SK-N-SH treated with all-trans-retinoic acid at 6 μM for 48 hours (cell line): ENCODE data around the gene MAGED1.

ENCODE experiments used
- ARNTL ChIP-seq: fragments of 450-650 bp; formaldehyde crosslinking; IDR thresholded peaks from 2 replicates; pipeline ENCODE4 v1.5.0; 2020; ENCODE audit warnings: low read depth, mild to moderate bottlenecking, moderate library complexity, borderline replicate concordance
- BACH2 ChIP-seq: fragments of 250-450 bp; sonication (Bioruptor Pico); IDR thresholded peaks from 2 replicates; pipeline ENCODE4 v1.9.0; 2021; ENCODE audit warnings: mild to moderate bottlenecking, borderline replicate concordance
- CSDC2 ChIP-seq: fragments of 250-450 bp; sonication (Bioruptor Pico); IDR thresholded peaks from 2 replicates; pipeline ENCODE4 v1.5.0; 2020; ENCODE audit warnings: mild to moderate bottlenecking, moderate library complexity
- ESRRG ChIP-seq: fragments of 250-450 bp; sonication (Bioruptor Pico); IDR thresholded peaks from 2 replicates; pipeline ENCODE4 v1.6.1; 2021; ENCODE audit warnings: mild to moderate bottlenecking
- ISL1 ChIP-seq: fragments of 250-450 bp; sonication (Bioruptor Pico); IDR thresholded peaks from 2 replicates; pipeline ENCODE4 v2.1.2; 2022; ENCODE audit warnings: mild to moderate bottlenecking, moderate library complexity
- PATZ1 ChIP-seq: fragments of 250-450 bp; sonication (Bioruptor Pico); IDR thresholded peaks from 2 replicates; pipeline ENCODE4 v1.8.0; 2020; ENCODE audit warnings: mild to moderate bottlenecking, moderate library complexity, borderline replicate concordance
- TOX ChIP-seq: fragments of 250-450 bp; sonication (Bioruptor Pico); IDR thresholded peaks from 2 replicates; pipeline ENCODE4 v1.8.0; 2021; ENCODE audit warnings: mild to moderate bottlenecking, moderate library complexity, borderline replicate concordance
- ZC3H10 ChIP-seq: fragments of 250-450 bp; sonication (Bioruptor Pico); IDR thresholded peaks from 2 replicates; pipeline ENCODE4 v1.5.1; 2021; ENCODE audit warnings: mild to moderate bottlenecking, moderate library complexity
- ZFP3 ChIP-seq: fragments of 250-450 bp; sonication (Bioruptor Pico); IDR thresholded peaks from 2 replicates; pipeline ENCODE4 v1.5.0; 2020; ENCODE audit warnings: mild to moderate bottlenecking, moderate library complexity
- ZFP30 ChIP-seq: fragments of 450-650 bp; formaldehyde crosslinking; IDR thresholded peaks from 2 replicates; pipeline ENCODE4 v1.5.0; 2022; ENCODE audit warnings: mild to moderate bottlenecking, moderate library complexity
- ZNF70 ChIP-seq: fragments of 450-650 bp; formaldehyde crosslinking; IDR thresholded peaks from 2 replicates; pipeline ENCODE4 v1.5.0; 2020; ENCODE audit warnings: mild to moderate bottlenecking, moderate library complexity
- ZNF8 ChIP-seq: fragments of 450-650 bp; formaldehyde crosslinking; IDR thresholded peaks from 2 replicates; pipeline ENCODE4 v1.5.0; 2020; ENCODE audit warnings: mild to moderate bottlenecking, moderate library complexity
- TF ChIP-seq, protein P1 (sequence below): fragments of 250-450 bp; sonication (Bioruptor Pico); IDR thresholded peaks from 2 replicates; pipeline ENCODE4 v1.5.0; 2020; ENCODE audit warnings: mild to moderate bottlenecking, moderate library complexity
- TF ChIP-seq, protein P2 (sequence below): fragments of 250-450 bp; sonication (Bioruptor Pico); IDR thresholded peaks from 2 replicates; pipeline ENCODE4 v1.5.1; 2020; ENCODE audit warnings: low read depth, mild to moderate bottlenecking, moderate library complexity

GRCh38 chrX:51891245-51891644, 2.2 kb upstream of the MAGED1 start:
- TF ChIP-seq, protein P1, sequence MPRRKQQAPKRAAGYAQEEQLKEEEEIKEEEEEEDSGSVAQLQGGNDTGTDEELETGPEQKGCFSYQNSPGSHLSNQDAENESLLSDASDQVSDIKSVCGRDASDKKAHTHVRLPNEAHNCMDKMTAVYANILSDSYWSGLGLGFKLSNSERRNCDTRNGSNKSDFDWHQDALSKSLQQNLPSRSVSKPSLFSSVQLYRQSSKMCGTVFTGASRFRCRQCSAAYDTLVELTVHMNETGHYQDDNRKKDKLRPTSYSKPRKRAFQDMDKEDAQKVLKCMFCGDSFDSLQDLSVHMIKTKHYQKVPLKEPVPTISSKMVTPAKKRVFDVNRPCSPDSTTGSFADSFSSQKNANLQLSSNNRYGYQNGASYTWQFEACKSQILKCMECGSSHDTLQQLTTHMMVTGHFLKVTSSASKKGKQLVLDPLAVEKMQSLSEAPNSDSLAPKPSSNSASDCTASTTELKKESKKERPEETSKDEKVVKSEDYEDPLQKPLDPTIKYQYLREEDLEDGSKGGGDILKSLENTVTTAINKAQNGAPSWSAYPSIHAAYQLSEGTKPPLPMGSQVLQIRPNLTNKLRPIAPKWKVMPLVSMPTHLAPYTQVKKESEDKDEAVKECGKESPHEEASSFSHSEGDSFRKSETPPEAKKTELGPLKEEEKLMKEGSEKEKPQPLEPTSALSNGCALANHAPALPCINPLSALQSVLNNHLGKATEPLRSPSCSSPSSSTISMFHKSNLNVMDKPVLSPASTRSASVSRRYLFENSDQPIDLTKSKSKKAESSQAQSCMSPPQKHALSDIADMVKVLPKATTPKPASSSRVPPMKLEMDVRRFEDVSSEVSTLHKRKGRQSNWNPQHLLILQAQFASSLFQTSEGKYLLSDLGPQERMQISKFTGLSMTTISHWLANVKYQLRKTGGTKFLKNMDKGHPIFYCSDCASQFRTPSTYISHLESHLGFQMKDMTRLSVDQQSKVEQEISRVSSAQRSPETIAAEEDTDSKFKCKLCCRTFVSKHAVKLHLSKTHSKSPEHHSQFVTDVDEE = no peak
- TF ChIP-seq ZFP30 = no peak
- TF ChIP-seq, protein P2, sequence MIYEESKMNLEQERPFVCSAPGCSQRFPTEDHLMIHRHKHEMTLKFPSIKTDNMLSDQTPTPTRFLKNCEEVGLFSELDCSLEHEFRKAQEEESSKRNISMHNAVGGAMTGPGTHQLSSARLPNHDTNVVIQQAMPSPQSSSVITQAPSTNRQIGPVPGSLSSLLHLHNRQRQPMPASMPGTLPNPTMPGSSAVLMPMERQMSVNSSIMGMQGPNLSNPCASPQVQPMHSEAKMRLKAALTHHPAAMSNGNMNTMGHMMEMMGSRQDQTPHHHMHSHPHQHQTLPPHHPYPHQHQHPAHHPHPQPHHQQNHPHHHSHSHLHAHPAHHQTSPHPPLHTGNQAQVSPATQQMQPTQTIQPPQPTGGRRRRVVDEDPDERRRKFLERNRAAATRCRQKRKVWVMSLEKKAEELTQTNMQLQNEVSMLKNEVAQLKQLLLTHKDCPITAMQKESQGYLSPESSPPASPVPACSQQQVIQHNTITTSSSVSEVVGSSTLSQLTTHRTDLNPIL (CRISPR knock-in tag) = no peak
- no peak for TF ChIP-seq ZNF70 (CRISPR knock-in tag)
- TF ChIP-seq PATZ1 (CRISPR knock-in tag) = no peak
- no peak for TF ChIP-seq BACH2 (CRISPR knock-in tag)
- no peak for TF ChIP-seq CSDC2 (CRISPR knock-in tag)
- no peak for TF ChIP-seq ZFP3 (CRISPR knock-in tag)
- no peak for TF ChIP-seq ZNF8 (CRISPR knock-in tag)
- TF ChIP-seq ARNTL = no peak
- TF ChIP-seq ISL1 (CRISPR knock-in tag) = no peak
- no peak for TF ChIP-seq ZC3H10 (CRISPR knock-in tag)
- TF ChIP-seq ESRRG = no peak
- no peak for TF ChIP-seq TOX (CRISPR knock-in tag)
